HG03521 (cell line): ENCODE results near the gene THRAP3.
"Not testable (repeated sequence)": the region's sequence is repeated elsewhere in the genome, so short reads cannot be mapped to it uniquely, and the experiment has no call there.

ENCODE experiments used
- ATAC-seq: cut with Tn5 transposase; IDR thresholded peaks from one replicate; pipeline ENCODE4 v1.9.1; 2021; ENCODE audit warnings: mild to moderate bottlenecking, moderate library complexity; ENCODE audit not compliant: unreplicated experiment

The THRAP3 gene

GRCh38 chr1:36204347-36204909, 19.8 kb upstream of the THRAP3 start:
- ATAC-seq = no peak

DNA sequence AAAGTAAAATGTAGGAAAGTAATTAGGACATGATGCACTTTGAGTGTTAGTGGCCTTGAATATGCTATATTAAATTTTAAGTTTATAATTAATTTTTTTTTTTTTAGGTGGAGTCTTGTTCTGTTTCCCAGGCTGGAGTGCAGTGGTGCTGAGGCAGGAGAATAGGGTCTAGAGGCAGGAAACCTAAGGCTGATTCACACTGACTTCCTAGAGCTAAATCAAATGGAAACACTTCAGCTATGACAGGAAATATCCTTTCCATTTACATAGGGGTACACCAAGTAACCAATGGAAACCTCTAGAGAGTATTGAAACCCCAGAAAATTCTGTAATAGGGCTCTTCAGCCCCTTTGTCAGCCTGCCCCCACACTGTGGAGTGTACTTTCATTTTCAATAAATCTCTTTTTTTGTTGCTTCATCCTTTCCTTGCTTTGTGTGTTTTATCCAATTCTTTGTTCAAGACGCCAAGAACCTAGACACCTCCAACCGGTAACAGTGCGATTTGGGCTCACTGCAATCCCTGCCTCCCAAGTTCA, 17.9 kb upstream of the THRAP3 start:
- no peak for ATAC-seq

DNA sequence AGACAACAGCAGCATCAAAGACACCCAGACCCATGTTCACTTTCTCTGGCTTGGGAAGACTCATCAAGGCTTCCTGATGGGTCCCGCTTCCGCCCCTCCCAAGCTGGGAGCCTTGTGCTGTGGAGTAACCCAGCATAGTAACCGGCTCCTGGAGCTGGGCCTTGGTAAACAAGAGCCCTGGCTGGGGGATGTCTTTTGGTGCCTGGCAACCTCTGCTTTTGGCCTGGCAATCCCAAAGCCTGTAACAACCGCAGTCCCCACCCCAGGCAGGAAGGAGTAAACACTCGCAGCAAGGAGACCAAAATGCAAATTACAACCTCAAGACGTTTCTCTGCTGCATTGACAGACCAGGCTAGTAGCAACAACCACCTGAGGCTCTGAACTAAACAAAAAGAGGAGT, 16.9 kb upstream of the THRAP3 start:
- no peak for ATAC-seq

DNA sequence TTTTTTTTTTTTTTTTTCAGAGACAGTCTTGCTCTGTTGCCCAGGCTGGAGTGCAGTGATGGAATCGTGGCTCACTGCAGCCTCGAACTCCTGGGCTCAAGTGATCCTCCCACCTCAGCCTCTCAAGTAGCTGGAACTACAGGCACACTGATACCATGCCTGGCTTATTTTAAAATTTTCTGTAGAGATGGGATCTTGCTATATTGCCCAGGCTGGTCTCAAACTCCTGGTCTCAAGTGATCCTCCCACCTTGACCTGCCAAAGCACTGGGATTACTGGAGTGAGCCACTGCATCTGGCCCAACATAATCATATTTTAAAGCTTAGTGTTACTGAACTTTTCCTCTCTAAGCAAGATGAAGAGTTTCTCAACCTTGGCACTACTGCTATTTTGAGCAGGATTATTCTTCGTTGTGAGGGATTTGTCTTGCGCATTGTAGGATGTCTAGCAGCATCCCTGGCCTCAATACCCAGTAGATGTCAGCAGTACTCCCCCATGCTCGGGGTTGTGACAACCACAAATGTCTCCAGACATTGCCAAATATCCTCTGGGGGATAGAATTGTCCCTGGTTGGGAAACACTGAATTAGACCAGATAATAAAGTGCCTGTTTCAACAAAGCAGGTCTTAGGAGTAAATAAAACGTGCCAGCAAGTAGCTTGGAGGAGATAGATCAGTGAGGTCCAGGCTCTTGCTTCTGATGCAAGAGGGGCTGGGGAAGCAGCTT, 15.1 kb upstream of the THRAP3 start:
- no peak for ATAC-seq

DNA sequence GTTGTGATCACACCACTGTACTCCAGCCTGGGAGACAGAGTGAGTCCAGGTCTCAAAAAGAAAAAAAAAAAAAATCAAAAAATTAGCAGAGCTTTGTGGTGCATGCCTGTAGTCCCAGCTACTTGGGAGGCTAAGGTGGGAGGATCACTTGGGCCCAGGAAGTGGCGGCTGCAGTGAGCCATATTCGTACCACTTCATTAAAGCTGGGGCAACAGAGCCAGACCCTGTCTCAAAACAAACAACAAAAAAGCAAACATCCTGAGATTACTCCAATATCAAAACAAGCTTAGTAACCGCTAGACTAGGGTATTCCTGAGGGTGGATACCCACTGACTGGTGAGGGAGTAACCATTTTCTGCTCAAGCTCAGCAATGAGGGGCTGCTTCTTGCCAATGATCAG, 12.9 kb upstream of the THRAP3 start:
- no peak for ATAC-seq

GRCh38 chr1:36211841-36212240, 12.4 kb upstream of the THRAP3 start:
- ATAC-seq = no peak

- no peak for ATAC-seq
These were observed 11.5 kb upstream of the THRAP3 start for GRCh38 chr1:36212782-36213181.

DNA sequence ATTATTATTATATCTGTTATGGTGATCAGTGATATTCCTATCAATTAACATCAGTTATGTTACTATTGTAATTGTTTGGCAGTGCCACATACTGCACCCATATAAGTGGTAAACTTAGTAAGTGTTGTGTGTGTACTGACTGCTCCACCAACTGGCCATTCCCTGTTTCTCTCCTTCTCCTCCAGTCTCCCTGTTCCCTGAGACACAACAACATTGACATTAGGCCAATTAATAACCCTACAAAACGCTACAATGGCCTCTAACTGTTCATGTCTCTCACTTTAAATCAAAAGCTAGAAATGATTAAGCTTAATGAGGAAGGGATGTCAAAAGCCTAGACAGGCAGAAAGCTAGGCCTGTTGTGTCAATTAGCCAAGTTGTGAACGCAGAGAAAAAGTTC, 6.6 kb upstream of the THRAP3 start:
- no peak for ATAC-seq

GRCh38 chr1:36221901-36222300, 2.3 kb upstream of the THRAP3 start:
- ATAC-seq = not testable (repeated sequence)

GRCh38 chr1:36222481-36223380, 1.5 kb upstream of the THRAP3 start:
- no peak for ATAC-seq

DNA sequence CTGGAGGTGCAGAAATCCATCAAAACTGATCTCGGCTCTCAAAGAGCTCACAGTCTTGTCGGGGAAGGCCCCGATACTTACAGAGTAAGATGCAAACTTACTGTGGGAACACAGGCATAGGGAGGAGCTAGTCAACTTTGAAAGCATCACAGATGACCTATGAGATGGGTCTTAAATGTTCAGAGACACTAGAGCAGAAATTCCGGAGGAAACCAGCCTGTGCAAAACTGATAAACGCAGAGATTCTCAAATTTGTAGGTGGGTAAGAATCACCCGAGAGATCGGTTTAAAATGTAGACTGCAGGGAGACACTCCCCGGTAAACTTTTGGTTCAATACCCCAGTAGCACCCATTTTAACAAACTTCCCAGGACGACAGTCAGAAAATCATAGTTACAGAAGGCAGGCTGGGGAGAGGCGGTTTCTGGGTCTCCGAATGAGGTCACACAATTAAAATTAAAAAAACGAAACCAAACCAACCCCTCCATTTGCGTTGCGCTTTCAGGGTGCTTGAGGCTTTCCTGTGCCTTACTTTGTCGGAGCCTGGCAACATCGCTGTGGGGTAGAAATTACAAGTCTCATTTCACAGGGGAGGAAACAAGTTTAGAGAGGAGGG, 755 bp upstream of the THRAP3 start:
- peak; percentile 14 for ATAC-seq

- ATAC-seq = peak; percentile 43
These were observed 467 bp downstream of the THRAP3 start for GRCh38 chr1:36224537-36225282.

DNA sequence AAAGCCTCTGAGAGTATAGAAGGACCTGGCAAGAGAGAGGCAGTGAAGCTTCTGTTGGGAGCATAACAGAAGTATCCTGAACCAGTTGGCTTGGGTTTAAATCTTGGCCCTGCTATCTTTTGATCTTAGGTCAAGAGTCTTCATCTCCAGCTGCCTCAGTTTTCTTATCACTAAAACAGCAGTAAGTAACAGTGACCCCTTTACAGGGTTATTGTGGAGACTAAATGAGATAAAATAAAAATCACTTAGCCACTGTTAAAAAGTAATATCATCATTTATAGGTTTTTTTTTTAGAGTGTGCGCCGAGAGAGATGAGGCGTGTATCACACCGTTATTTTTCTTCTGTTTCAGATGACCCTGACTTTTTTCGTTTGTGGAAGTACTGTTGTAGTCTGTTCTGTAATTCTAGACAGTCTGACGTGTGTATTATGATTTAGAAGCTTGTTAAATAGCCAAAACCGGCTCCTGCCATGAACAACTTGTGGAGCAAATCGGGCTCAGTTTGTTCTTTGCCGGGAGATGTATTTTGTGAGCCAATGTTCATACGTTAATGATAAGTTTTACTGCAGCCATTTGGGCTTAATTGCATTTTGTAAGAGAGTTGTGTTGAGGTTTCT, 1.1 kb downstream of the THRAP3 start:
- no peak for ATAC-seq

- ATAC-seq = not testable (repeated sequence)
These were observed 6.0 kb downstream of the THRAP3 start for GRCh38 chr1:36230279-36230678.

DNA sequence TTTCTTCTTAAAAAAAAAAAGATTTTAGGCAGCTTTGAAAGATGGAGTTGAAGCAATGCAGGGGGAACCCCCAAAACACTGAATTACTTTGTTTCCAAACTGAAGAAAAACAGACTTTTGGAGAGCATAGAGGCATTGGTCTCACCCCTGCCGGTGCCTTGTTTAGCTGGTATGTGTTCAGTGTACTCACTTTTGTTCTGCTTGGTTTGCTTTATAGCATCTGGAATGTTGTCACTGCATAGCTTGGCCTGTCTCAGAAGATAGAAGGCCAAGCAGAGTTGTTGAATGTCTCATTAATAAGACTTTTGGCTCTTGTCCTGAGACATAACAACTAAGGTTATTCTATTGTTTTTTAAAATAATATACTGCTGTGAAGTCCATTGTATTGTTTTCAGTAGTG, 6.9 kb downstream of the THRAP3 start:
- no peak for ATAC-seq

- no peak for ATAC-seq
These were observed 8.2 kb downstream of the THRAP3 start for GRCh38 chr1:36232212-36233095.

GRCh38 chr1:36236302-36236701, 12.1 kb downstream of the THRAP3 start:
- ATAC-seq = no peak

DNA sequence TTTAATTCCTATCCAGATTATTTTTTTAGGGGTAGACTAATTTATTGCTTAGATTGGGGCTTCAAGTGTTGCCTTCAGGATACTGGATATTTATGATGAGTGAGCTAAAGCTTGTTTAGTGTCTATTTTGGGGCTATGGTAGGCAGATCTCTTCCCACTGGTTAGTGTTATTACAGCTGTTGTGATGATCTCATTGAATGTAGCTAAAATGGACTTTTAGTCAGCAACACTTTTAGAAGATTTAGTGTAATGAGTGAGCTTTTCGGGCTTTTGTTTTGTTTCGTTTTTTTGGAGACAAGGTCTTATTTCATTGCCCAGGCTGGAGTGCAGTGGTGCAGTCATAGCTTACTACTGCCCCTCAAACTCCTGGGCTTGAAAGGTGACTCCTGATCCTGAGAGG, 14.2 kb downstream of the THRAP3 start:
- ATAC-seq = no peak
